Keratinocyte (primary cell): Measurements from ENCODE around the gene MX1. TPM values are rescaled to one million over a fixed set of nuclear protein-coding genes. Genes with fewer than 3 reads are reported as not detected.
"Not testable (repeated sequence)": the region's sequence is repeated elsewhere in the genome, so short reads cannot be mapped to it uniquely, and the experiment has no call there.

Source experiments
- DNase-seq: peaks from one replicate; pipeline ENCODE4 v3.0.0-alpha.2; 2011; ENCODE audit warnings: low read depth, missing footprints, low spot score
- FAIRE-seq: peaks from 2 replicates; lab custom pipeline; 2011; peaks lifted over from hg19 to GRCh38; lab: Jason Lieb, UNC
- H2AFZ ChIP-seq: 2 replicates; pipeline ENCODE4 v1.6.0; 2012; ENCODE audit warnings: low read length, control low read depth, inconsistent platforms; ENCODE audit not compliant: control insufficient read depth
- H3K27ac ChIP-seq: 2 replicates; pipeline ENCODE4 v1.5.1; 2011; ENCODE audit warnings: low read length; ENCODE audit not compliant: control insufficient read depth, insufficient read depth
- H3K27me3 ChIP-seq: 3 replicates; pipeline ENCODE4 v1.6.0; 2011; ENCODE audit warnings: low read length; ENCODE audit not compliant: control insufficient read depth, insufficient read depth; ENCODE audit errors: extremely low read depth
- H3K36me3 ChIP-seq, 2 experiments: 2 replicates in 1 of 2; 3 replicates in 1 of 2; pipeline ENCODE4 v1.5.1; 2011; ENCODE audit warnings: low read length in 2 of 2, mild to moderate bottlenecking in 1 of 2; ENCODE audit not compliant: control insufficient read depth in 2 of 2, insufficient read depth in 2 of 2; ENCODE audit errors: extremely low read depth in 1 of 2
- H3K4me1 ChIP-seq: 3 replicates; pipeline ENCODE4 v1.5.1; 2011; ENCODE audit warnings: low read length; ENCODE audit not compliant: control insufficient read depth, insufficient read depth; ENCODE audit errors: extremely low read depth
- H3K4me2 ChIP-seq: 3 replicates; pipeline ENCODE4 v1.6.0; 2011; ENCODE audit warnings: low read depth, low read length; ENCODE audit not compliant: control insufficient read depth, insufficient read depth; ENCODE audit errors: extremely low read depth
- H3K4me3 ChIP-seq, 3 experiments: fragments of 200-600 bp in 1 of 3; sonication (generic) in 1 of 3; 2 replicates in 2 of 3; 3 replicates in 1 of 3; pipeline ENCODE4 v1.5.1; 2011 to 2016; ENCODE audit warnings: low read length in 3 of 3, mild to moderate bottlenecking in 3 of 3, control low read depth in 2 of 3, inconsistent platforms in 1 of 3, low read depth in 1 of 3, mixed read lengths in 1 of 3, mixed run types in 1 of 3, moderate library complexity in 1 of 3; ENCODE audit not compliant: control insufficient read depth in 2 of 3, insufficient read depth in 2 of 3; ENCODE audit errors: extremely low read depth in 1 of 3
- H3K79me2 ChIP-seq: 2 replicates; pipeline ENCODE4 v1.6.0; 2012; ENCODE audit warnings: low read length; ENCODE audit not compliant: control insufficient read depth, insufficient read depth
- H3K9ac ChIP-seq: 3 replicates; pipeline ENCODE4 v1.6.0; 2011; ENCODE audit warnings: low read length; ENCODE audit not compliant: control insufficient read depth, insufficient read depth; ENCODE audit errors: extremely low read depth
- H3K9me1 ChIP-seq: 3 replicates; pipeline ENCODE4 v1.6.0; 2011; ENCODE audit warnings: low read length; ENCODE audit not compliant: control insufficient read depth, insufficient read depth; ENCODE audit errors: extremely low read depth
- H3K9me3 ChIP-seq: 2 replicates; pipeline ENCODE4 v1.5.1; 2012; ENCODE audit warnings: low read depth, low read length; ENCODE audit not compliant: control insufficient read depth
- H4K20me1 ChIP-seq: 3 replicates; pipeline ENCODE4 v1.6.0; 2011; ENCODE audit warnings: low read length; ENCODE audit not compliant: control insufficient read depth, insufficient read depth; ENCODE audit errors: extremely low read depth
- EZH2 ChIP-seq: IDR thresholded peaks from one replicate; pipeline ENCODE4 v1.6.1; 2012; ENCODE audit warnings: inconsistent platforms, mild to moderate bottlenecking, low read length, moderate library complexity
- dilution Hi-C: fragments of 300-500 bp; cut with MboI; formaldehyde crosslinking; loops from one replicate; pipeline ENCODE4 v1.7.0; 2020; ENCODE audit warnings: low sequenced_read_pairs; ENCODE audit not compliant: extremely low pct_ligation_motif_present
- polyA plus RNA-seq, 5 experiments: library from polyadenylated mRNA; depleted of rRNA in 3 of 5; stranded (reverse) in 3 of 5; stranded (forward) in 1 of 5; unstranded in 1 of 5; fragments of >200 nt; gene quantifications; 1 replicate in 1 of 5; 2 replicates in 3 of 5; 3 replicates in 1 of 5; pipeline versions ENCODE4 v1.2.1 to v1.2.3, GENCODE V29; 2011 to 2012; ENCODE audit warnings: missing spikeins in 2 of 5, low read depth in 1 of 5, low replicate concordance in 1 of 5
- TF ChIP-seq, protein P1 (sequence below), 3 experiments: IDR thresholded peaks in 1 of 3; conservative IDR thresholded peaks in 1 of 3; optimal IDR thresholded peaks in 1 of 3; 2 replicates in 2 of 3; 3 replicates in 1 of 3; pipeline versions ENCODE3 to v1.5.1; 2011; ENCODE audit warnings: low read length in 3 of 3, mild to moderate bottlenecking in 3 of 3, moderate library complexity in 2 of 3, control low read depth in 1 of 3, inconsistent platforms in 1 of 3; ENCODE audit not compliant: insufficient read depth in 2 of 3; ENCODE audit errors: extremely low read depth in 1 of 3

Gene MX1
- polyA plus RNA-seq, 1 donor (not counting 4 experiments of a cell fraction or from before 2014, with no cell fraction given), result 151 TPM

DNA sequence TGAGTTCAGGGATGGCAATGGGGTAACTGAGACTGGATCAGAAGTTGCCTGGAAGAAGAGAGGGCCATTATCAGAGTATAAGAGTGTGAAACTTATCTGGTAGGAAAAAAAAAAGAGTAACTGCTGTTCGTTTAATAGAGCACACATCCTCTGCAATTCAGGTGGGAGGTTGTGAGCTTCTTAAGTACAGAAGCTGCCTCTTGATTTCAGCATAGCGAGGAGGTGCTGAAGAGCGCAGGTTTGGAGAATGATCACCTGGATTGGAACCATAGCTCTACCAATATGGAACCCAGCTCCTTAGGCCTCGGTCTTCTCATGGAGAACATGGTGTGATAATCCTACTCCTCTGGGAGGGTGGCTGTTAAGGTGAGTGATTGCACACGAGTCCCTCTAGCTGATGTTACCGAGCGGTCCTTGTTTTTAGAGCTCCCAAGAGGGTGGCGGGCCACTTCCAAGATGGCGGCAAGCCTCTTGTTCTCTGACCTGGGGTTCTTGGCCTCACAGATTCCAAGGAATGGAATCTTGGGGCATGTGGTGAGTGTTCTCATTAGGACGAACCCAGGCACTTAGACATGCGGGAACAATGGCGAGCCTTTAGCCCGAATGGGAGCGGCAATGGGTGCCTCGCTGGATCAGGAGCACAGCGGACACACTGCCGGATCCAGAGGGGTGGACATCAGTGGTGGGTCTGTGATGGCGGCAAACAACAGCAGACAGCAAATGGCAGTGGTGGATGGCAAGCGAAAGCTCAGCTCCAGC lies 3.3 kb upstream of the MX1 start:
- FAIRE-seq, result no peak
- Histone ChIP-seq H3K36me3 (peaks cover 0 to 2% of the 10 kb centered on the region in 2 experiments), H3K27ac (no peak overlapping the region), H3K4me3 (no peak overlapping the region), H3K9me3 (no peaks in the 10 kb centered on the region), H2AFZ (no peak overlapping the region), H3K9me1 (no peaks in the 10 kb centered on the region), H3K27me3 (no peaks in the 10 kb centered on the region), H3K4me2 (no peak overlapping the region), H3K9ac (no peak overlapping the region), H4K20me1 (no peaks in the 10 kb centered on the region), H3K4me1 (peaks cover 8% of the 10 kb centered on the region), H3K79me2 (peaks cover 10% of the 10 kb centered on the region)
- TF ChIP-seq, protein P1, sequence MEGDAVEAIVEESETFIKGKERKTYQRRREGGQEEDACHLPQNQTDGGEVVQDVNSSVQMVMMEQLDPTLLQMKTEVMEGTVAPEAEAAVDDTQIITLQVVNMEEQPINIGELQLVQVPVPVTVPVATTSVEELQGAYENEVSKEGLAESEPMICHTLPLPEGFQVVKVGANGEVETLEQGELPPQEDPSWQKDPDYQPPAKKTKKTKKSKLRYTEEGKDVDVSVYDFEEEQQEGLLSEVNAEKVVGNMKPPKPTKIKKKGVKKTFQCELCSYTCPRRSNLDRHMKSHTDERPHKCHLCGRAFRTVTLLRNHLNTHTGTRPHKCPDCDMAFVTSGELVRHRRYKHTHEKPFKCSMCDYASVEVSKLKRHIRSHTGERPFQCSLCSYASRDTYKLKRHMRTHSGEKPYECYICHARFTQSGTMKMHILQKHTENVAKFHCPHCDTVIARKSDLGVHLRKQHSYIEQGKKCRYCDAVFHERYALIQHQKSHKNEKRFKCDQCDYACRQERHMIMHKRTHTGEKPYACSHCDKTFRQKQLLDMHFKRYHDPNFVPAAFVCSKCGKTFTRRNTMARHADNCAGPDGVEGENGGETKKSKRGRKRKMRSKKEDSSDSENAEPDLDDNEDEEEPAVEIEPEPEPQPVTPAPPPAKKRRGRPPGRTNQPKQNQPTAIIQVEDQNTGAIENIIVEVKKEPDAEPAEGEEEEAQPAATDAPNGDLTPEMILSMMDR (optimal IDR thresholded peaks at IDR 0.05 in 1 of 3, IDR thresholded peaks at IDR 0.05 in 1 of 3, conservative IDR thresholded peaks at IDR 0.05 in 1 of 3; ENCODE audit: extremely low read depth in 1 of 3, insufficient read depth in 2 of 3, low read length in 3 of 3), result no peak
- no peak for TF ChIP-seq EZH2
- no peak for DNase-seq
- dilution Hi-C loops, result no loop called here

DNA sequence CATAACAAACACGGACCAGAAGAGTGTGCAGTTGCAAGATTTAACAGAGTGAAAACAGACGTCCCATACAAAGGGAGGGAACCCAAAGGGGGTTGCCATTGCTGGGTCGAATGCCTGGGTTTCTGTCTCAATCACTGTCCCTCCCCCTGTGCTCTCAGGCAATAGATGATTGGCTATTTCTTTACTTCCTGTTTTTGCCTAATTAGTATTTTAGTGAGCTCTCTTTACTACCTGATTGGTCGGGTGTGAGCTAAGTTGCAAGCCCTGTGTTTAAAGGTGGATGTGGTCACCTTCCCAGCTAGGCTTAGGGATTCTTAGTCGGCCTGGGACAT lies 2.8 kb upstream of the MX1 start:
- H3K4me3 ChIP-seq, H3K27ac ChIP-seq, H4K20me1 ChIP-seq, DNase-seq, H3K36me3 ChIP-seq, H3K4me2 ChIP-seq, H3K9me1 ChIP-seq, dilution Hi-C loops, H3K79me2 ChIP-seq, FAIRE-seq, H3K9me3 ChIP-seq, H2AFZ ChIP-seq, H3K4me1 ChIP-seq, H3K9ac ChIP-seq, H3K27me3 ChIP-seq: not testable (repeated sequence)

DNA sequence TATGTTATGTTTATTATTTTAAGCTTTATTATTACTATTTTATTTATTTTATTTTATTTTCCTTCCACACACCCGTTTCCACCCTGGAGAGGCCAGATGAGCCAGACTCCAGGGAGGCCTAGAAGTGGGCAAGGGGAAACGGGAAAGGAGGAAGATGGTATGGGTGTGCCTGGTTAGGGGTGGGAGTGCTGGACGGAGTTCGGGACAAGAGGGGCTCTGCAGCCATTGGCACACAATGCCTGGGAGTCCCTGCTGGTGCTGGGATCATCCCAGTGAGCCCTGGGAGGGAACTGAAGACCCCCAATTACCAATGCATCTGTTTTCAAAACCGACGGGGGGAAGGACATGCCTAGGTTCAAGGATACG lies 468 bp upstream of the MX1 start:
- peak overlapping the region; percentile 70 for H3K27ac ChIP-seq
- dilution Hi-C loops, result no loop called here
- peak overlapping the region; percentile 68 for H3K4me2 ChIP-seq
- H2AFZ ChIP-seq, result peak overlapping the region; percentile 68
- H3K4me3 ChIP-seq, result peak overlapping the region; percentile 57 to 89 (median 75)
- H3K36me3 ChIP-seq, result peaks cover 0 to 10% of the 10 kb centered on the region in 2 experiments
- FAIRE-seq (no peak), DNase-seq (no peak)
- H3K79me2 ChIP-seq, result peaks cover 10% of the 10 kb centered on the region
- no peaks in the 10 kb centered on the region for H4K20me1 ChIP-seq
- peak overlapping the region; percentile 83 for H3K9ac ChIP-seq
- H3K4me1 ChIP-seq, result peaks cover 4% of the 10 kb centered on the region
- no peaks in the 10 kb centered on the region for H3K27me3 ChIP-seq
- TF ChIP-seq, protein P1 (optimal IDR thresholded peaks at IDR 0.05 in 1 of 3, IDR thresholded peaks at IDR 0.05 in 1 of 3, conservative IDR thresholded peaks at IDR 0.05 in 1 of 3; ENCODE audit: extremely low read depth in 1 of 3, insufficient read depth in 2 of 3, low read length in 3 of 3), result no peak
- no peak for TF ChIP-seq EZH2
- H3K9me1 ChIP-seq, result no peaks in the 10 kb centered on the region
- no peaks in the 10 kb centered on the region for H3K9me3 ChIP-seq
